Measurements from ENCODE around the gene SMIM11. TPM values are rescaled to one million over a fixed set of nuclear protein-coding genes. Genes with fewer than 3 reads are reported as not detected.

The SMIM11 gene
- total and polyA plus RNA-seq, 2 of the 8 experiments (the other 6 are each of a cell fraction or from before 2014, with no cell fraction given): 1.0 to 3.2 TPM

DNA sequence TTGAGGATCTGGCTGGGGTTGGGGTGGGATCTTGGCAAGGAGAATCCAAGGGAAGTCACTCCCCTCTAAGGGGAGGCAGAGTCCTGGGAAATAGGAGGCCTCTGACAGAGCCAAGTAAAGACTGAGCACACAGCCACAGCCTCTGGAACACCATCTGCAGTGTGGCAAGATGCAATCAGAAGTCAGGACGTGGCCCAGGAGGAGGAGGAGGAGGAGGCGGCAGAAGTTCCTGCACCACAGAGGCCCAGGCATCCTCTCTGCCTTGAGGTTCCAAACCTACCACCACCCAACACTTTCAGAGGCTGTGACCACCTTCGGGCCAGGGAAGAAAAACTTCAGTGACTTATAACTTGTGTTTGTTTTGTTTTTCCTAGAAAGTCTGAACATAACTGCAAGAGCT is 35.2 kb upstream of the SMIM11 start:
- Histone ChIP-seq H2AK5ac (ENCODE audit: low read depth, low read length) (no peak overlapping the region), H3K4me3 (ENCODE audit: extremely low read depth in 1 of 4, insufficient read depth in 2 of 4, low read depth in 3 of 4, low read length in 4 of 4) (no peak overlapping the region), H3K14ac (ENCODE audit: insufficient read length) (no peak overlapping the region), H3K79me1 (ENCODE audit: low read depth, low read length) (no peaks in the 10 kb centered on the region), H3K23ac (ENCODE audit: insufficient read length) (no peak overlapping the region), H3K56ac (replicated peaks; ENCODE audit: insufficient read length, low read depth, low read length) (no peak overlapping the region), H4K8ac (ENCODE audit: extremely low read depth, insufficient read depth, low read length) (no peak overlapping the region), H3K9me3 (ENCODE audit: insufficient read depth in 2 of 2, low read depth in 1 of 2, low read length in 1 of 2) (no peaks in the 10 kb centered on the region), H3K36me3 (ENCODE audit: control insufficient read depth in 2 of 4, insufficient read depth in 4 of 4, low read length in 3 of 4) (no peaks in the 10 kb centered on the region), H3K4ac (replicated peaks; ENCODE audit: insufficient read length, low read depth, low read length) (no peak overlapping the region), H2BK12ac (ENCODE audit: low read depth, low read length) (no peak overlapping the region), H3K4me1 (replicated peaks in 1 of 4; ENCODE audit: control insufficient read depth in 3 of 4, insufficient read depth in 4 of 4, low read length in 3 of 4) (no peaks in the 10 kb centered on the region; a peak in 1 of 7 replicates), H2BK15ac (ENCODE audit: low read length) (no peak overlapping the region), H3K27ac (ENCODE audit: low read depth, low read length) (no peak overlapping the region), H3K23me2 (ENCODE audit: low read depth, low read length) (no peaks in the 10 kb centered on the region; the same call in 1 of the 2 replicates), H3K79me2 (ENCODE audit: control insufficient read depth in 1 of 2, insufficient read depth in 2 of 2, low read length in 2 of 2) (no peaks in the 10 kb centered on the region), H2BK20ac (ENCODE audit: low read length) (no peak overlapping the region), H3K9ac (replicated peaks in 1 of 4; ENCODE audit: extremely low read depth in 1 of 4, low read depth in 3 of 4, low read length in 3 of 4) (no peak overlapping the region), H4K91ac (replicated peaks; ENCODE audit: insufficient read length, low read length) (no peak overlapping the region), H2BK5ac (ENCODE audit: low read depth, low read length) (no peak overlapping the region), H4K20me1 (replicated peaks in 1 of 2; ENCODE audit: control insufficient read depth in 1 of 2, insufficient read depth in 2 of 2, low read length in 2 of 2) (no peaks in the 10 kb centered on the region), H2AFZ (ENCODE audit: low read length) (no peak overlapping the region), H3K27me3 (replicated peaks in 1 of 4; ENCODE audit: control insufficient read depth in 3 of 4, extremely low read depth in 1 of 4, insufficient read depth in 3 of 4, low read length in 3 of 4) (no peaks in the 10 kb centered on the region), H2BK120ac (replicated peaks; ENCODE audit: low read depth, low read length) (no peak overlapping the region), H3K18ac (ENCODE audit: extremely low read depth, low read length) (no peak overlapping the region), H3K4me2 (ENCODE audit: insufficient read depth in 1 of 2, low read depth in 2 of 2, low read length in 2 of 2) (no peak overlapping the region), H4K5ac (ENCODE audit: insufficient read length, low read depth, low read length) (no peak overlapping the region)
- ChIA-PET CTCF (ENCODE audit: partially characterized antibody) (interaction anchor here (1.4 kb wide), 1 partner anchor 415 kb away, joined by 4 read pairs; no protein-coding TSS in a partner anchor), POLR2A (ENCODE audit: partially characterized antibody) (no interaction called here)
- FAIRE-seq: no peak
- DNase-seq (ENCODE audit: low read depth in 1 of 2, low spot score in 2 of 2): no peak
- 85% methylated on average over 3 of the region's 3 CpGs; no CpG with 5 or more reads in 1 of the 2 experiments for WGBS, 2 experiments (ENCODE audit: extremely low coverage in 1 of 2, insufficient coverage in 1 of 2, insufficient read length in 1 of 2, insufficient replicate concordance in 2 of 2, low coverage in 1 of 2, low lambda C conversion rate in 2 of 2, missing lambda C conversion rate in 1 of 2)
- TF ChIP-seq BRCA1 (IDR thresholded peaks at IDR 0.05; ENCODE audit: low read depth, low read length) (no peak), CHD1 (IDR thresholded peaks at IDR 0.05; ENCODE audit: low read depth, low read length) (no peak), TEAD4 (IDR thresholded peaks at IDR 0.05; ENCODE audit: low read depth, low read length) (no peak), SIN3A (conservative IDR thresholded peaks at IDR 0.05 in 1 of 2, IDR thresholded peaks at IDR 0.05 in 1 of 2; ENCODE audit: low read depth in 1 of 2, low read length in 2 of 2) (no peak), JUND (IDR thresholded peaks at IDR 0.05; ENCODE audit: low read length) (no peak), GABPA (IDR thresholded peaks at IDR 0.05; ENCODE audit: borderline replicate concordance, insufficient read depth, low read length) (no peak), BCL11A (IDR thresholded peaks at IDR 0.05; ENCODE audit: low read depth in 2 of 2, low read length in 2 of 2) (no peak), GTF2F1 (IDR thresholded peaks at IDR 0.05; ENCODE audit: borderline replicate concordance, low read depth, low read length) (no peak), SP4 (IDR thresholded peaks at IDR 0.05; ENCODE audit: low read length) (no peak), KDM5A (IDR thresholded peaks at IDR 0.05; ENCODE audit: low read length) (no peak), SRF (IDR thresholded peaks at IDR 0.05; ENCODE audit: low read depth, low read length) (no peak), BACH1 (IDR thresholded peaks at IDR 0.05; ENCODE audit: low read length) (no peak)
- TF ChIP-seq, protein P1, sequence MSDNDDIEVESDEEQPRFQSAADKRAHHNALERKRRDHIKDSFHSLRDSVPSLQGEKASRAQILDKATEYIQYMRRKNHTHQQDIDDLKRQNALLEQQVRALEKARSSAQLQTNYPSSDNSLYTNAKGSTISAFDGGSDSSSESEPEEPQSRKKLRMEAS (IDR thresholded peaks at IDR 0.05): no peak
- TF ChIP-seq, protein P2, sequence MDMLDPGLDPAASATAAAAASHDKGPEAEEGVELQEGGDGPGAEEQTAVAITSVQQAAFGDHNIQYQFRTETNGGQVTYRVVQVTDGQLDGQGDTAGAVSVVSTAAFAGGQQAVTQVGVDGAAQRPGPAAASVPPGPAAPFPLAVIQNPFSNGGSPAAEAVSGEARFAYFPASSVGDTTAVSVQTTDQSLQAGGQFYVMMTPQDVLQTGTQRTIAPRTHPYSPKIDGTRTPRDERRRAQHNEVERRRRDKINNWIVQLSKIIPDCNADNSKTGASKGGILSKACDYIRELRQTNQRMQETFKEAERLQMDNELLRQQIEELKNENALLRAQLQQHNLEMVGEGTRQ (IDR thresholded peaks at IDR 0.05; ENCODE audit: low read length): no peak

Measured in H1 (cell line).